IPS DF 4.7 (cell line): ENCODE data around the gene SAMM50.
"Not testable (repeated sequence)": the region's sequence is repeated elsewhere in the genome, so short reads cannot be mapped to it uniquely, and the experiment has no call there.

Experiments used
- DNase-seq: peaks from one replicate; pipeline ENCODE4 v3.0.0-alpha.2; 2013; ENCODE audit warnings: low spot score; ENCODE audit errors: extremely low read depth

Gene SAMM50

GRCh38 chr22:44000123-44000522 is 44.9 kb downstream of the SAMM50 start:
- no peak for DNase-seq

DNA sequence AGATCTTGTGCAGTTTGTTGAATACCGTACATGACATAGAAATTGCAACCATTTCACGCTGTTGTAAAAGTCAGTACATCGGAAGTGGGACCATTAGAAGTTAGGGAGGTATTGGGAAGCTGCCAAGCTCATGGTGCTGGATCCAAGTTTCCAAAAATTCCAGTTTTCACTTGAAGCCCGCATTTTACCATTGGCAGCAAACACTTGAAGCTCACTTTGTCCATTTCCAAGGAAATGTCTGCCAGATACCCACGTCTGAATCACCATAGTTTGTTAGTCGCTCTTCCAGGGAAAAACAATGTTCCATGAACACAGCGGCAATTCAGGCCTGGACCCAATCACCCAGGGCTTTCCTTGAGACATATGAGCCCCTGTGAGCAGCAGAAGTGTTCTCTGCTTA is 46.3 kb downstream of the SAMM50 start:
- DNase-seq, result no peak

DNA sequence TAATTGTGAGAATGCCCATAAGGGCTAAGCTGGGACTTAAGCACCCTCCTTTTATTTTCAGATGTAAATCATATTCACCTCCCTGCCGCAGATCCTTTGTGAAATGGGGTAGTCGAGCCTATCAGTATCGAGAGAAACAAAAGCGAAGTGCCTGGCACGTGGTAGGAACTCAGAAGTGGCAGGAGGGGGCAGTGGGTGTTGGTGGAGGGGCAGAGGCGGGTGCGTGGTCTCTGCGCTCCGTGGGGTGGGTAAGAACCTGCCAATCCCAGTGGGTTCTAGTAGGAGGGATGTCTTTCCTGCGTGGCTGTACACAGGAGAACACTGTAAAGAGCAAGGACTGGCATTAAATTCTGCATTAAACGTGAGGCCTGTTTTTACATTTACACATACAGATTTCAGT is 47.1 kb downstream of the SAMM50 start:
- no peak for DNase-seq

GRCh38 chr22:44002997-44003396 is 47.8 kb downstream of the SAMM50 start:
- DNase-seq, result no peak

DNA sequence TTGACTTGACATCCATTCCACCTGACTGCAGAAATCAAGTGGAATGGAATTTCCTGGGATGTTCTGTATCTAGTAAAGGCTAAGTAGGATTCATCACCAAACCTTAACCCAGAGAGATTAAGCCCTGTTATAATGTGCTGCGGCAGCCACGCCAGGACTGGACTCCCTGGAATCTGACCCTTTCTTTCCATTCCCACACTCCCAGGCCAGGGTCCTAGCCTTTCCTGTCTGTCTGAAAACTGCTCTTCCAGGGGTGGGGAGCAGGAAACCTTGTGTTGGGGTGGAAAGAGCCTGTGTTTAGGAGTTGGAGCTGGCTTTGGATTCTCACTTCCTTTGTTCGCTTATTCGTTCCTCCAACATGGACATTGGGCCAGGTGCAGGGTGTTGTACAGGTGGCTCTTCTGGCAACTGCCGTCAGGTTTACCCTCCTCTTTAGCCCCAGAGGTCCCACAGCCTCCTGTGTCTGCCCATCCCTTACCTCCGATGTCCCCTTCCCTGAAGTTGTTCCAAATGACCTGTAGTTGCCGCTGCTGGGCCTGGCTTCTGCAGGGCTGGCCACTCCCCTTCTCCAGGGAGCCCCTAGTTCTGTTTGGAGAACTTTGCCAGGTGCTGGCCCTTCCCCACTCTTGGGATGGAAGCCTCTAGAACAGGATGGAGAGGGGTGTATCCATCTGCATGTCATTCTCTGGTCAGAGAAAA is 48.3 kb downstream of the SAMM50 start:
- peak; percentile 19 for DNase-seq

DNA sequence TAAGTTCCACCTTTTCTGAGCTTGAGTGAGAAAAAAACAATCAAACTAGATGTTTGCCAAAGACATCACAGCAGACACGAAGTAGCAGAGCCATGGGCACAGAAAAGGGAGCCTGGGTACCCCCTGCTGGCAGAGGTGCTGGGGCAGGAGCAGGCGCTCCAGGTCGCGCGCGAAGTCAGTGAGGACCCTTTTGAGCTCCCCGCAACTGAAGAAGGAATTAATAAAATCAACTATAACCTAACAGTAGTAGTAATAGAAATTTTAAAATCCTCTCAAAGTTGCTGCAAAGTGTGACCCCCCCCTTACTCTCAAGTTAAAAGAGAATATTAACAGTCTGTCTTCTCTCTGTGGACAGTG is 48.8 kb downstream of the SAMM50 start:
- DNase-seq, result no peak

- DNase-seq, result no peak
Measured at GRCh38 chr22:44005524-44005923, 50.3 kb downstream of the SAMM50 start.

DNA sequence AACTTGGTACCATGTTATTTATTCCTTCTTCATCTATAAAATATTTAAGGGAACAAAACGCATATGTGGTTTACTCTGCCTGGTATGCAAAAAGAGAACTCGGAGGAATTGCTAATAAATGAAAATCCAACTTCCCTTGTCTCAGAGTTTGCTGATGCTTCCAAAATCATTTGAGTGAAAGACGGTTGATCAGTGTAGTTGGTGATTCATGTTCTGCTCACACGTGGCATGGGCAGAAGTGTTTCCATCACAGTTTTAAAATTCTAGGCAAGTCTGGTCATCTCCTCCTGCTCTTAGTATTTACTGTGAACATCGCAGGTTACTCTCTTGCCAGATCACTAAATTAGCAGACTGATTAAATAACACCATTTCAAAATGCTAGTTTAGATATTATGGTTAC is 56.9 kb downstream of the SAMM50 start:
- no peak for DNase-seq

- DNase-seq, result no peak
Measured at GRCh38 chr22:44012591-44012990, 57.3 kb downstream of the SAMM50 start.

GRCh38 chr22:44014241-44014640 is 59.0 kb downstream of the SAMM50 start:
- no peak for DNase-seq

DNA sequence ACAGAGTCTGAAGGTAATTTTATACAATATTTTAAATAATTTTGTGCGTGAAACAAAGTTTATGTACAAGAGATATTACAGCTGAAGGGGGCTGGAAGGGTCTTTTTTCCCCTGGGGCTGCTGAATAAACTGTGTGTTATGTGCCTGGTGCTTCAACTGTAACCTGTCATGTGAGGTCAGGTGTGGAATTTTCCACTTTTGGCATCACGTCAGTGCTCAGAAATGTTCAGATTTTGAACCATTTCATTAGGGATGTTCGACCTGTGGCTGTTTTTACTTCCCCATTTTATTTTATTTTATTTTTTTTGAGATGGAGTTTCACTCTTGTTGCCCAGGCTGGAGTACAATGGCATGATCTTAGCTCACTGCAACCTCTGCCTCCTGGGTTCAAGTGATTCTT is 61.3 kb downstream of the SAMM50 start:
- DNase-seq, result not testable (repeated sequence)

DNA sequence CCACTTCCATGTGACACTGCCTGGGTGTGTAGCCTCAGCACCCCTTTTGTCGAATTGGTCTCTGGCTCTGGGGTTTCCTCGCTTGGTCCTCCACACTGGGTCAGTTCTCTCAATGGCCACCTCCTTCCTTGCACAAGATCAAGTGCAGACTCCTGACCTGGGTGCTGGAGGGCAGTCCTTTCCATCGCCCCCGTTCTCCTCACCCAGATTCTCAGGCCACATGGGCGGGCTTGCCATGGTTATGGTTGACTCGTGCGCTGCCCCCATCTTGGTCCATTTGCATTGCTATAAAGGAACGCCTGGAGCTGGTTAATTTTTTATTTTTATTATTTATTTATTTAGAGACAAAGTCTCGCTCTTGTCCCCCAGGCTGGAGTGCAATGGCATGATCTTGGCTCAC is 63.4 kb downstream of the SAMM50 start:
- no peak for DNase-seq

- no peak for DNase-seq
Measured at GRCh38 chr22:44019416-44019815, 64.2 kb downstream of the SAMM50 start.

DNA sequence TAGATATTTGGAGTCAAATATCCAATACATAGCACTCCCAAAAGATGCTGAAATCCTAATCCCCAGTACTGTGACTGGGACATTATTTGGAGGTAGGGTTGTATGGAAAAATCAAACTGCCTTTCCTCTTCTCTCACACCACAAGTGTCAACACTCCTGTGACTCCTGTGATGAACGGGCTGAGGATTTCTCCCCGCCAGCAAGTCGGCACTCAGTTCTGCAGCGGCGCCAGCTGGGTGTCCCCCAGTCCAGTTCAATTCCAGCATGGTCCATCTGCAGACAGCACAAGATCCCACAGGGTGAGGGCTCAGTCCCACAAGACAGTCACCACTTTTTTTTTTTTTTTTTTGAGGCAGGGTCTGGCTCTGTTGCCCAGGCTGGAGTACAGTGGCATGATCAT is 64.6 kb downstream of the SAMM50 start:
- DNase-seq, result no peak

DNA sequence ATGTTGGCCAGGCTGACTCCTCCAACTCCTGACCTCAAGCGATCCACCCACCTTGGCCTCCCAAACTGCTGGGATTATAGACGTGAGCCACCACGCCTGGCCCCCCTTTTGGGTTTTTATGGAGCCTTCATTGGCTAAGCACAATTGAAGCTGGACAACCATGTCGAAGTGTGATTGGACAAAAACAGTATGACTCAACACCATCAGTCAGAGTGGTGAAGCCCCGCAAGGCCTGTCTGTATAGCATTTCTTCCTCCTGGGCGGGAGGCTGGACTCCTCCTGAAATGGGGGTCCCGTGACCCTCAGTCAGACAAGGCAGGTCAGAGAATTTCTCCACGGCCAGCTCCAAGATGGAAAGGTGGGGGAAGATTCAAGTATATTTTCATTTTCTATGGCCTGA is 65.7 kb downstream of the SAMM50 start:
- no peak for DNase-seq

- DNase-seq, result no peak
Measured at GRCh38 chr22:44023404-44024287, 68.4 kb downstream of the SAMM50 start.

- DNase-seq, result no peak
Measured at GRCh38 chr22:44024288-44024921, 69.2 kb downstream of the SAMM50 start, which contains the start of gene PARVB. Gene PARVB, plus strand, starts transcription at chr22:44024302. Its CDS starts 38 bp downstream, at chr22:44024340.

- DNase-seq, result no peak
Measured at GRCh38 chr22:44025171-44026065, 70.2 kb downstream of the SAMM50 start.

DNA sequence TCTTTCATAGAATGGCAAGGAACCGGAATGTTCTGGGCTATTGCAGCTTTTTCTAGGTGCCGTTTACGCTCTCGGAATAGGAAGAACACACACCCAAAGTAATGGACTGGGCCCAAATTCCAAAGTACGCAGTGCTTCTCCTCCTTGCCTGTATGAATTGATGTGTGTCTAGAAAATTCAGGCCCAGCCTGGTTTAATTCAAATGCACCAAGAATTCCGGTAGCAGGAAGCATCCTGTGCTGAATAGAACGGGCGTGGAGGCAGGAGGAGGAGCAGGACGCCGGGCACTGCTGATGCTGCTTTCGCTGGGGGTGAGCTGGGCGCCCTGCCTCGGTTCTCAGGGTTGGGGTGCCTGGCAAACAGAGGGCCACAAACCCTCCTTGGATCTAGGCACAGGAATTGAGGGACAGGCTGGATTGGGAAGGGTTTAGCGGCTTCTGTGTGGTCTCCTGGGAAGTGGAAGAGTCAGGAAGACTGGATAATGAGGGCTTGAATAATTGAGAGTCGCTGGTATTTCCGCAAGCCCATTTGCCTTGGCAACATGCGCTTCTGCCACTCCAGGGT is 70.9 kb downstream of the SAMM50 start:
- no peak for DNase-seq

GRCh38 chr22:44026630-44027511 is 71.6 kb downstream of the SAMM50 start:
- no peak for DNase-seq
